K562 (cell line): Measurements from ENCODE around the gene BHMT2. TPM values are rescaled to one million over a fixed set of nuclear protein-coding genes. Genes with fewer than 3 reads are reported as not detected.
A peak's percentile ranks its signal among the peaks of the same experiment; 100 is the strongest.

ENCODE experiments used
- CBX2 ChIP-seq: fragments of 200-600 bp; sonication (generic); IDR thresholded peaks from one replicate; pipeline ENCODE4 v1.6.1; 2012; ENCODE audit warnings: mild to moderate bottlenecking, low read length, inconsistent platforms; ENCODE audit not compliant: insufficient read depth, poor library complexity, severe bottlenecking
- COPS2 ChIP-seq: fragments of 450-650 bp; conservative IDR thresholded peaks from 2 replicates; pipeline ENCODE4 v1.6.1; 2016; ENCODE audit warnings: mild to moderate bottlenecking, moderate library complexity
- GABPA ChIP-seq: fragments of 200-800 bp; sonication (Bioruptor generic); conservative IDR thresholded peaks from 2 replicates; pipeline ENCODE4 v1.6.1; 2016; ENCODE audit warnings: low read depth, missing genetic modification characterization, missing compliant biosample characterization
- HOXB6 ChIP-seq: fragments of 250-450 bp; sonication (Bioruptor Pico); IDR thresholded peaks from 2 replicates; pipeline ENCODE4 v1.5.1; 2022; ENCODE audit warnings: mild to moderate bottlenecking, borderline replicate concordance
- ILK ChIP-seq: fragments of 450-650 bp; IDR thresholded peaks from 2 replicates; pipeline ENCODE4 v1.6.1; 2016; ENCODE audit warnings: missing genetic modification characterization, low read depth, mild to moderate bottlenecking, missing compliant biosample characterization, moderate library complexity, borderline replicate concordance
- KDM2B ChIP-seq: fragments of 250-450 bp; sonication (Bioruptor Pico); IDR thresholded peaks from 2 replicates; pipeline ENCODE4 v1.8.0; 2021; ENCODE audit warnings: mild to moderate bottlenecking, moderate library complexity
- KLF10 ChIP-seq: fragments of 250-450 bp; sonication (Bioruptor Pico); IDR thresholded peaks from 2 replicates; pipeline ENCODE4 v1.6.1; 2021; ENCODE audit warnings: matching md5 sums
- MCM2 ChIP-seq: fragments of 450-650 bp; IDR thresholded peaks from 2 replicates; pipeline ENCODE4 v1.6.1; 2017; ENCODE audit warnings: low read depth, mild to moderate bottlenecking
- MEF2A ChIP-seq: IDR thresholded peaks from 2 replicates; pipeline ENCODE4 v1.6.1; 2011; ENCODE audit warnings: low read depth, mild to moderate bottlenecking, low read length, moderate library complexity; ENCODE audit not compliant: control insufficient read depth
- MTA1 ChIP-seq: fragments of 450-650 bp; IDR thresholded peaks from 2 replicates; pipeline ENCODE4 v1.6.1; 2017; ENCODE audit warnings: borderline replicate concordance
- MXI1 ChIP-seq: IDR thresholded peaks from 2 replicates; pipeline ENCODE4 v1.6.1; 2011; ENCODE audit warnings: low read depth, mild to moderate bottlenecking, improper control_type of control experiment, low read length
- NCOA6 ChIP-seq: fragments of 450-650 bp; IDR thresholded peaks from 2 replicates; pipeline ENCODE4 v1.6.1; 2017; ENCODE audit warnings: mild to moderate bottlenecking
- SAFB2 ChIP-seq: fragments of 200-400 bp; formaldehyde crosslinking; IDR thresholded peaks from 2 replicates; pipeline ENCODE4 v1.6.1; 2018; ENCODE audit warnings: borderline replicate concordance, low read length, low read depth, moderate library complexity; ENCODE audit not compliant: severe bottlenecking
- SIN3B ChIP-seq: fragments of 450-650 bp; IDR thresholded peaks from 2 replicates; pipeline ENCODE4 v1.6.1; 2017; ENCODE audit warnings: low read depth, mild to moderate bottlenecking, moderate library complexity
- SIRT6 ChIP-seq: IDR thresholded peaks from one replicate; pipeline ENCODE4 v1.6.1; 2012; ENCODE audit warnings: low read depth, mild to moderate bottlenecking, control low read depth, inconsistent platforms, low read length, moderate library complexity
- SPI1 ChIP-seq: IDR thresholded peaks from 2 replicates; pipeline ENCODE4 v1.6.1; 2011; ENCODE audit warnings: low read depth, low read length, control low read depth, borderline replicate concordance
- ZBED1 ChIP-seq: IDR thresholded peaks from 2 replicates; pipeline ENCODE4 v1.6.1; 2014
- ZNF551 ChIP-seq: fragments of 250-450 bp; sonication (Bioruptor Pico); IDR thresholded peaks from 2 replicates; pipeline ENCODE4 v1.5.0; 2021; ENCODE audit warnings: mild to moderate bottlenecking, moderate library complexity
- ZNF561 ChIP-seq: fragments of 450-650 bp; formaldehyde crosslinking; conservative IDR thresholded peaks from 2 replicates; pipeline ENCODE4 v1.4.0; 2020; ENCODE audit warnings: mild to moderate bottlenecking, moderate library complexity
- ZNF586 ChIP-seq: fragments of 450-650 bp; formaldehyde crosslinking; conservative IDR thresholded peaks from 2 replicates; pipeline ENCODE4 v1.4.0; 2020; ENCODE audit warnings: mild to moderate bottlenecking, moderate library complexity
- ZNF766 ChIP-seq: fragments of 200-800 bp; sonication (Bioruptor generic); conservative IDR thresholded peaks from 2 replicates; pipeline ENCODE4 v1.6.1; 2016; ENCODE audit warnings: missing genetic modification characterization, missing compliant biosample characterization
- polyA plus RNA-seq, 8 experiments: library from polyadenylated mRNA; depleted of rRNA in 4 of 8; stranded (reverse) in 5 of 8; unstranded in 3 of 8; fragments of >200 nt; fragmentation: Nextera tagmentation in 2 of 8; fragmentation: Illumina TruSeq in 1 of 8; extraction: Ambion mirVana in 2 of 8; extraction: Trizol in 1 of 8; gene quantifications; 2 replicates each; pipeline versions ENCODE4 v1.2.1 to v1.2.3, GENCODE V29; 2011 to 2014; ENCODE audit warnings: inconsistent platforms in 1 of 8, missing spikeins in 1 of 8
- total RNA-seq, 7 experiments: library from RNA; depleted of rRNA in 6 of 7; stranded (reverse); fragments of >200 nt in 6 of 7; fragmentation: Illumina TruSeq in 2 of 7; extraction: Trizol in 2 of 7; gene quantifications; 2 replicates each; pipeline versions ENCODE4 v1.2.1 to v1.2.3, GENCODE V29; 2011 to 2021; ENCODE audit warnings: low replicate concordance in 1 of 7
- TF ChIP-seq, protein P1 (sequence below): fragments of 250-450 bp; sonication (Bioruptor Pico); IDR thresholded peaks from 2 replicates; pipeline ENCODE4 v1.8.0; 2021; ENCODE audit warnings: moderate library complexity, mild to moderate bottlenecking, inconsistent platforms
- TF ChIP-seq, protein P2 (sequence below): fragments of 450-650 bp; formaldehyde crosslinking; IDR thresholded peaks from 2 replicates; pipeline ENCODE4 v1.4.0; 2020; ENCODE audit warnings: mild to moderate bottlenecking, moderate library complexity
- TF ChIP-seq, protein P3 (sequence below): fragments of 450-650 bp; formaldehyde crosslinking; IDR thresholded peaks from 2 replicates; pipeline ENCODE4 v1.4.0; 2022; ENCODE audit warnings: missing genetic modification characterization

The BHMT2 gene
- total and polyA plus RNA-seq, 9 of the 15 experiments (the other 6 are each of a cell fraction or from before 2014, with no cell fraction given), result not detected

DNA sequence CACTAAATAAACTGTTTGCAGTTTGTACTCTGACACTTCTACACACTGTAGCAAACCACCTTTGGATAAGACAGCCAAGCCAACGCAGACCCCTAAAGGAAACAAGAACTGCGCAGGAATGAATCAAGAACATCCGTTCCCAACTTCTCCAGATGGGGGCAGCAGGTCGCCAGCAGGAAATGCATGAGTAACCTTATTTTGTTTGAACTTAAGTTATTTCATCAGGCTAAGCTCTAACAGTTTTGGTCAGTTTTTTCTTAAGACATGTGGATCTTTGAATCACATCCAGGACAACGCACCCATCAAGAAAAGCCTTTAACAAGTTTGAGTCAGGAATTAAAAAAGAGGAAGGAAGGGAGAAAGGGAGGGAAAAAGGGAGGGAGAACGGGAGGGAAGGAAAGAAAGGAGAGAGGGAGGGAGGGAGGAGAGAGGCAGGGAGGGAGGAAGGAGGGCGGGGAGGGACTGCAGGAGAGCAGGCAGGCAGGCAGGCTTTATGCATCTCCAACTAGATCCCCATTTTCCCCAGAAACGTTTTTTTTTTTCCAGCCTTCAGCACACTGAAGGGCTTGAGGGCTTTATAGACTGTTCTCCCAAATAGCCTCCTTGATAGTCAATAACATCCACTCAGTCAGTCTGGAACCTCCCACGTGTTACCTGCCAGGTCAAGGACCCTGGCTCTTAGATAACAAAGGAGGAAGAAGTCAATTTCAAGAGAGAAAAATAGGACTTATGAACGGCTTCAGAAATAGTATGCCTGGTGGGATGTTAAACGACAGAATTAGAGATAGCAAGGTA is 64.3 kb downstream of the BHMT2 start (continued):
- TF ChIP-seq SIRT6 (no peak), CBX2 (no peak), MTA1 (peak; percentile 84), MEF2A (no peak), ZBED1 (no peak), NCOA6 (no peak), ILK (no peak), ZNF561 (no peak), KLF10 (CRISPR knock-in tag) (no peak), ZNF586 (CRISPR knock-in tag) (no peak), ZNF551 (CRISPR knock-in tag) (no peak), COPS2 (no peak), HOXB6 (CRISPR knock-in tag) (no peak), MXI1 (no peak), SIN3B (no peak), GABPA (peak; percentile 45), ZNF766 (CRISPR knock-in tag) (no peak), KDM2B (CRISPR knock-in tag) (no peak), SPI1 (no peak), MCM2 (no peak), SAFB2 (no peak)
- TF ChIP-seq, protein P1, sequence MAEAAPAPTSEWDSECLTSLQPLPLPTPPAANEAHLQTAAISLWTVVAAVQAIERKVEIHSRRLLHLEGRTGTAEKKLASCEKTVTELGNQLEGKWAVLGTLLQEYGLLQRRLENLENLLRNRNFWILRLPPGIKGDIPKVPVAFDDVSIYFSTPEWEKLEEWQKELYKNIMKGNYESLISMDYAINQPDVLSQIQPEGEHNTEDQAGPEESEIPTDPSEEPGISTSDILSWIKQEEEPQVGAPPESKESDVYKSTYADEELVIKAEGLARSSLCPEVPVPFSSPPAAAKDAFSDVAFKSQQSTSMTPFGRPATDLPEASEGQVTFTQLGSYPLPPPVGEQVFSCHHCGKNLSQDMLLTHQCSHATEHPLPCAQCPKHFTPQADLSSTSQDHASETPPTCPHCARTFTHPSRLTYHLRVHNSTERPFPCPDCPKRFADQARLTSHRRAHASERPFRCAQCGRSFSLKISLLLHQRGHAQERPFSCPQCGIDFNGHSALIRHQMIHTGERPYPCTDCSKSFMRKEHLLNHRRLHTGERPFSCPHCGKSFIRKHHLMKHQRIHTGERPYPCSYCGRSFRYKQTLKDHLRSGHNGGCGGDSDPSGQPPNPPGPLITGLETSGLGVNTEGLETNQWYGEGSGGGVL (CRISPR knock-in tag), result no peak
- TF ChIP-seq, protein P2, sequence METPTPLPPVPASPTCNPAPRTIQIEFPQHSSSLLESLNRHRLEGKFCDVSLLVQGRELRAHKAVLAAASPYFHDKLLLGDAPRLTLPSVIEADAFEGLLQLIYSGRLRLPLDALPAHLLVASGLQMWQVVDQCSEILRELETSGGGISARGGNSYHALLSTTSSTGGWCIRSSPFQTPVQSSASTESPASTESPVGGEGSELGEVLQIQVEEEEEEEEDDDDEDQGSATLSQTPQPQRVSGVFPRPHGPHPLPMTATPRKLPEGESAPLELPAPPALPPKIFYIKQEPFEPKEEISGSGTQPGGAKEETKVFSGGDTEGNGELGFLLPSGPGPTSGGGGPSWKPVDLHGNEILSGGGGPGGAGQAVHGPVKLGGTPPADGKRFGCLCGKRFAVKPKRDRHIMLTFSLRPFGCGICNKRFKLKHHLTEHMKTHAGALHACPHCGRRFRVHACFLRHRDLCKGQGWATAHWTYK, result no peak
- TF ChIP-seq, protein P3, sequence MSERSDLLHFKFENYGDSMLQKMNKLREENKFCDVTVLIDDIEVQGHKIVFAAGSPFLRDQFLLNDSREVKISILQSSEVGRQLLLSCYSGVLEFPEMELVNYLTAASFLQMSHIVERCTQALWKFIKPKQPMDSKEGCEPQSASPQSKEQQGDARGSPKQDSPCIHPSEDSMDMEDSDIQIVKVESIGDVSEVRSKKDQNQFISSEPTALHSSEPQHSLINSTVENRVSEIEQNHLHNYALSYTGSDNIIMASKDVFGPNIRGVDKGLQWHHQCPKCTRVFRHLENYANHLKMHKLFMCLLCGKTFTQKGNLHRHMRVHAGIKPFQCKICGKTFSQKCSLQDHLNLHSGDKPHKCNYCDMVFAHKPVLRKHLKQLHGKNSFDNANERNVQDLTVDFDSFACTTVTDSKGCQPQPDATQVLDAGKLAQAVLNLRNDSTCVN (CRISPR knock-in tag), result no peak; the same call in 1 of the 2 replicates
